ENCODE data around the gene FARSA. TPM values are rescaled to one million over a fixed set of nuclear protein-coding genes. Genes with fewer than 3 reads are reported as not detected.

The FARSA gene
- total and polyA plus RNA-seq, 2 of the 13 experiments (the other 11 are each of a cell fraction or from before 2014, with no cell fraction given): 25.9 to 72.0 TPM

DNA sequence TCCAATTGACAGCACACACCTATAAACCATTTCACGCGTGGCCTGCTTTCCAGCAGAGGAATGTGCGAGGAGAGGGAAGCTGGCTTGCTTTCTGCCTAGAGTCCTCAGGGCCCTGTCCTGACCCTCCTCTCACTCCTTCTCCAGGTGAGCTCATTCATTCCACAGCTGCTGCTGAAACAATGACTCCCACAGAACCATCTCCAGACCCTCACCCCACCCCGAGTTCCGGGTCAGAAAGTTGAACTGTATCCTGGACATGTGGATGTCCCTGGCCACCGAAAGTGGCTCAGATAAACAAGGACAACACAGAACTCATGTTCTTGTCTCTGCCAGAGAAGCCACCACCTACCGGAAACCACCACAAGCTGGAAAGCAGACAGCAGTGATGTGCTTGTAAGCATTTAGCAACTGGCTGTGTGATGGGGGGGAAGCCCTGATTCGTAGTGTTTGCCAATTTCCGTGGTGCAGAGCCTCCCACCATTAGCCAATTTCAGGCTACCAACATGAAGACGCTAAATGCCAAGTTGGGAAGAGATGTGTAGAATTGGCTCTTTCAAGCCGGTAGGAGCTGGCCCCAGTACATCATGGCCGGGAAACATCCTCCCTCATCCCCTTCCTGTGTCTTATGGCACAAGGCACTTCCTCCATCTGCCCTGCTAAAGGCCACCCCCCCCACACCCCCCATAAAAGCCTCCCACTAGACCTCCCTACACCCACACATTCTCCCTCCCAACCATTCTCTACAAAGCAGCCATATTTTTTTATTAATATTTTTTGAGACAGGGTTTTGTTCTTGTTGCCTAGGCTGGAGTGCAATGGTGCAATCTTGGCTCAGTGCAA is 19.4 kb downstream of the FARSA start (continued):
- TF ChIP-seq JUND (CRISPR knock-in tag; IDR thresholded peaks at IDR 0.05) (no peak), FOXA3 (CRISPR knock-in tag; IDR thresholded peaks at IDR 0.05) (peak; percentile 29; the same call in 1 of the 2 replicates), SRY (CRISPR knock-in tag; IDR thresholded peaks at IDR 0.05) (no peak), RARG (CRISPR knock-in tag; IDR thresholded peaks at IDR 0.05; ENCODE audit: low read depth) (no peak), ZNF3 (CRISPR knock-in tag; IDR thresholded peaks at IDR 0.05) (no peak), SAP130 (CRISPR knock-in tag; IDR thresholded peaks at IDR 0.05; ENCODE audit: low read depth) (peak; percentile 59; the same call in 1 of the 2 replicates), NRL (CRISPR knock-in tag; IDR thresholded peaks at IDR 0.05; ENCODE audit: borderline replicate concordance) (no peak), FOXP4 (CRISPR knock-in tag; IDR thresholded peaks at IDR 0.05) (peak; percentile 47; the same call in 1 of the 2 replicates), MAFF (IDR thresholded peaks at IDR 0.05; ENCODE audit: low read depth, low read length) (no peak), HOXD1 (CRISPR knock-in tag; IDR thresholded peaks at IDR 0.05) (0 out of 2 replicates have a peak, but pooled peaks have one; percentile 25), DMAP1 (CRISPR knock-in tag; IDR thresholded peaks at IDR 0.05) (no peak), USF2 (IDR thresholded peaks at IDR 0.05; ENCODE audit: low read depth, low read length) (no peak), USF2 (CRISPR knock-in tag; IDR thresholded peaks at IDR 0.05; ENCODE audit: borderline replicate concordance) (no peak), ZNF296 (CRISPR knock-in tag; conservative IDR thresholded peaks at IDR 0.05) (no peak), ZNF749 (CRISPR knock-in tag; IDR thresholded peaks at IDR 0.05; ENCODE audit: borderline replicate concordance) (no peak), ZNF891 (CRISPR knock-in tag; IDR thresholded peaks at IDR 0.05) (no peak), HNRNPLL (IDR thresholded peaks at IDR 0.05; ENCODE audit: low read depth, low read length, poor library complexity, severe bottlenecking) (no peak), RXRB (CRISPR knock-in tag; IDR thresholded peaks at IDR 0.05; ENCODE audit: borderline replicate concordance) (peak; percentile 16; the same call in 1 of the 2 replicates), TGIF2 (CRISPR knock-in tag; IDR thresholded peaks at IDR 0.05) (no peak)
- TF ChIP-seq, protein P1, sequence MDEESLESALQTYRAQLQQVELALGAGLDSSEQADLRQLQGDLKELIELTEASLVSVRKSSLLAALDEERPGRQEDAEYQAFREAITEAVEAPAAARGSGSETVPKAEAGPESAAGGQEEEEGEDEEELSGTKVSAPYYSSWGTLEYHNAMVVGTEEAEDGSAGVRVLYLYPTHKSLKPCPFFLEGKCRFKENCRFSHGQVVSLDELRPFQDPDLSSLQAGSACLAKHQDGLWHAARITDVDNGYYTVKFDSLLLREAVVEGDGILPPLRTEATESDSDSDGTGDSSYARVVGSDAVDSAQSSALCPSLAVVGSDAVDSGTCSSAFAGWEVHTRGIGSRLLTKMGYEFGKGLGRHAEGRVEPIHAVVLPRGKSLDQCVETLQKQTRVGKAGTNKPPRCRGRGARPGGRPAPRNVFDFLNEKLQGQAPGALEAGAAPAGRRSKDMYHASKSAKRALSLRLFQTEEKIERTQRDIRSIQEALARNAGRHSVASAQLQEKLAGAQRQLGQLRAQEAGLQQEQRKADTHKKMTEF (CRISPR knock-in tag; IDR thresholded peaks at IDR 0.05): no peak
- TF ChIP-seq, protein P2, sequence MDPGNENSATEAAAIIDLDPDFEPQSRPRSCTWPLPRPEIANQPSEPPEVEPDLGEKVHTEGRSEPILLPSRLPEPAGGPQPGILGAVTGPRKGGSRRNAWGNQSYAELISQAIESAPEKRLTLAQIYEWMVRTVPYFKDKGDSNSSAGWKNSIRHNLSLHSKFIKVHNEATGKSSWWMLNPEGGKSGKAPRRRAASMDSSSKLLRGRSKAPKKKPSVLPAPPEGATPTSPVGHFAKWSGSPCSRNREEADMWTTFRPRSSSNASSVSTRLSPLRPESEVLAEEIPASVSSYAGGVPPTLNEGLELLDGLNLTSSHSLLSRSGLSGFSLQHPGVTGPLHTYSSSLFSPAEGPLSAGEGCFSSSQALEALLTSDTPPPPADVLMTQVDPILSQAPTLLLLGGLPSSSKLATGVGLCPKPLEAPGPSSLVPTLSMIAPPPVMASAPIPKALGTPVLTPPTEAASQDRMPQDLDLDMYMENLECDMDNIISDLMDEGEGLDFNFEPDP (CRISPR knock-in tag; conservative IDR thresholded peaks at IDR 0.05): no peak
- TF ChIP-seq, protein P3, sequence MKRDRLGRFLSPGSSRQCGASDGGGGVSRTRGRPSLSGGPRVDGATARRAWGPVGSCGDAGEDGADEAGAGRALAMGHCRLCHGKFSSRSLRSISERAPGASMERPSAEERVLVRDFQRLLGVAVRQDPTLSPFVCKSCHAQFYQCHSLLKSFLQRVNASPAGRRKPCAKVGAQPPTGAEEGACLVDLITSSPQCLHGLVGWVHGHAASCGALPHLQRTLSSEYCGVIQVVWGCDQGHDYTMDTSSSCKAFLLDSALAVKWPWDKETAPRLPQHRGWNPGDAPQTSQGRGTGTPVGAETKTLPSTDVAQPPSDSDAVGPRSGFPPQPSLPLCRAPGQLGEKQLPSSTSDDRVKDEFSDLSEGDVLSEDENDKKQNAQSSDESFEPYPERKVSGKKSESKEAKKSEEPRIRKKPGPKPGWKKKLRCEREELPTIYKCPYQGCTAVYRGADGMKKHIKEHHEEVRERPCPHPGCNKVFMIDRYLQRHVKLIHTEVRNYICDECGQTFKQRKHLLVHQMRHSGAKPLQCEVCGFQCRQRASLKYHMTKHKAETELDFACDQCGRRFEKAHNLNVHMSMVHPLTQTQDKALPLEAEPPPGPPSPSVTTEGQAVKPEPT (CRISPR knock-in tag; IDR thresholded peaks at IDR 0.05; ENCODE audit: low read depth): no peak

All from HepG2 (cell line).